Vagina (tissue), 2 donors: Measurements from ENCODE around the gene CDH3.

Source experiments
- POLR2A ChIP-seq, 2 donors: fragments of 450-650 bp; IDR thresholded peaks; one replicate each; pipeline ENCODE4 v1.6.1; 2017; ENCODE audit warnings: antibody characterized with exemption in 2 of 2, mild to moderate bottlenecking in 2 of 2, moderate library complexity in 2 of 2
- POLR2AphosphoS5 ChIP-seq, 2 donors: sonication (generic); formaldehyde crosslinking; IDR thresholded peaks; one replicate each; pipeline ENCODE4 v1.9.0; 2017; ENCODE audit warnings: antibody characterized with exemption in 2 of 2, mild to moderate bottlenecking in 2 of 2, low read depth in 1 of 2; ENCODE audit not compliant: insufficient read depth in 1 of 2

DNA sequence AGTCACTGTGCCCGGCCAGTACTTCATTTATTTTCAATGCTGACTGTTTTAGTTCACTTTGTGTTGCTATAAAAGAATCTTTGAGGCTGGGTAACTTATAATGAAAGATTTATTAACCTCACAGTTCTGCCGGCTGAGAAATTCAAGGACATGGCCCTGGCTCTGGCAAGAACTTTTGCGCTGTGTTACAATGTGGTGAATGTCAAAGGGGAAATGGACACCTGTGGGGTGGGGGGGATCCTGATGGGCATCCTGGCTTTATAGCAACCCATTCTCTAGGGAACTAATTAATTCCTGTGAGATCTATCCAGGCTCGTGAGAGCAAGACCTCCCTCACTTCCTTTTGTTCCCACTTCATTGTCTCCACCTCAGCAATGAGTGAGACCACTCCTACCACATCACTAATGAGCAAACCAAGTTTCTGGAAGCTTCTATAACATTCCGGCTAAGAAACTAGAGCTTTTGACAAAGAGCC, 17.1 kb upstream of the CDH3 start:
- TF ChIP-seq POLR2A (IDR thresholded peaks at IDR 0.05) (no peak), POLR2AphosphoS5 (IDR thresholded peaks at IDR 0.05; ENCODE audit: insufficient read depth in 1 of 2, low read depth in 1 of 2) (no peak)
